ENCODE measurements around the gene ADISSP. TPM values are rescaled to one million over a fixed set of nuclear protein-coding genes. Genes with fewer than 3 reads are reported as not detected.

Gene ADISSP
- total and polyA plus RNA-seq, 2 donors (not counting 3 experiments of a cell fraction or from before 2014, with no cell fraction given) = 55.0 to 67.5 TPM

GRCh38 chr20:3812259-3812681, 44.7 kb upstream of the ADISSP start:
- H3K9me1 ChIP-seq (replicated peaks; ENCODE audit: control insufficient read depth, extremely low read depth, insufficient read depth, low read length) = no peaks in the 10 kb centered on the region
- H3K4me2 ChIP-seq (ENCODE audit: insufficient read depth, low read length) = no peak overlapping the region
- peak overlapping the region; percentile 5 for H2AFZ ChIP-seq (ENCODE audit: low read depth, low read length)
- no peaks in the 10 kb centered on the region for H3K79me2 ChIP-seq (ENCODE audit: control insufficient read depth, insufficient read depth, low read length)
- dilution Hi-C loops (cut with MboI; ENCODE audit: extremely low pct_ligation_motif_present, low sequenced_read_pairs) (no loop called here), intact Hi-C loops (cut with micrococcal nuclease) (no loop called here)
- no peak for DNase-seq (ENCODE audit: low read depth, low spot score)
- H4K20me1 ChIP-seq (replicated peaks; ENCODE audit: control insufficient read depth, extremely low read depth, insufficient read depth, low read length) = no peaks in the 10 kb centered on the region
- BruUV-seq (replicated peaks) = no TSS peak
- H3K9me3 ChIP-seq (replicated peaks; ENCODE audit: control insufficient read depth, insufficient read depth, low read length) = no peaks in the 10 kb centered on the region
- no peak for FAIRE-seq
- no peaks in the 10 kb centered on the region for H3K27me3 ChIP-seq (ENCODE audit: control insufficient read depth in 2 of 2, insufficient read depth in 2 of 2, low read length in 2 of 2)
- ChIA-PET POLR2A (interaction anchor here (0.6 kb wide), 1 partner anchor 89 kb away, joined by 5 read pairs; no protein-coding TSS in a partner anchor), CTCF (interaction anchor here (1.0 to 2.8 kb wide), 4 partner anchors 14 to 26 kb away, joined by 3 to 12 read pairs (median 4); partner anchors contain the start of genes CDC25B and CENPB)
- TF ChIP-seq POLR2AphosphoS5 (IDR thresholded peaks at IDR 0.05; ENCODE audit: insufficient read depth, low read depth, low read length) (no peak), CTCF (IDR thresholded peaks at IDR 0.05; ENCODE audit: extremely low read depth in 1 of 2, insufficient read depth in 1 of 2, low read depth in 1 of 2, low read length in 2 of 2) (no peak), MAX (IDR thresholded peaks at IDR 0.05; ENCODE audit: insufficient read depth, insufficient read length) (no peak)
- H3K4me1 ChIP-seq (ENCODE audit: control insufficient read depth, extremely low read depth, insufficient read depth, low read length) = peaks cover 25% of the 10 kb centered on the region
- H3K9ac ChIP-seq (replicated peaks; ENCODE audit: extremely low read depth, insufficient read depth, low read length) = no peak overlapping the region
- H3K27ac ChIP-seq (ENCODE audit: insufficient read depth, low read depth, low read length) = peak overlapping the region; percentile 68
- H3K4me3 ChIP-seq (replicated peaks in 1 of 3; ENCODE audit: insufficient read depth in 1 of 3, low read depth in 1 of 3, low read length in 3 of 3) = no peak overlapping the region
- H3K36me3 ChIP-seq (ENCODE audit: control insufficient read depth in 2 of 2, extremely low read depth in 1 of 2, insufficient read depth in 2 of 2, low read length in 2 of 2) = no peaks in the 10 kb centered on the region

Data from endothelial cell of umbilical vein (primary cell).